ENCODE measurements around the gene IHH.

IHH gene

DNA sequence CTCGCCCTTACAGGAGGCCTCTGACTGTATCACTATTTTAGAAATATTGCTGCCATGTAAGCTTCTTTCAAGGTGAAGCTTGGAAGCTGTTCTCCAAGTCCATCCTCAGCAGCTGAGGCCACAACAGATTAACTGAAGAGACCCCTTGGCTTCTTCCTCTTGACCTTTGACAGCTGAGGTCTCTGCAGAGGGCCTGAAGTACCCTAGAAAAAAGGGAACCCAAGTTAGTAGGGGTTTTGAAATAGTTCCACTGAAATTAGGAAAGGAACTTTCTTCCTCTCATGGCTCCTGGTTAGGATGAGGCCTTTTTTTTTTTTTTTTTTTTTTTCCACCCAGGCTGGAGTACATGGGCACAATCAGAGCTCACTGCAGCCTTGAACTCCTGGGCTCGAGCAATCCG, 15.5 kb upstream of the IHH start:
- in situ Hi-C loops (cut with MboI; ENCODE audit: low sequenced_read_pairs): no loop called here

DNA sequence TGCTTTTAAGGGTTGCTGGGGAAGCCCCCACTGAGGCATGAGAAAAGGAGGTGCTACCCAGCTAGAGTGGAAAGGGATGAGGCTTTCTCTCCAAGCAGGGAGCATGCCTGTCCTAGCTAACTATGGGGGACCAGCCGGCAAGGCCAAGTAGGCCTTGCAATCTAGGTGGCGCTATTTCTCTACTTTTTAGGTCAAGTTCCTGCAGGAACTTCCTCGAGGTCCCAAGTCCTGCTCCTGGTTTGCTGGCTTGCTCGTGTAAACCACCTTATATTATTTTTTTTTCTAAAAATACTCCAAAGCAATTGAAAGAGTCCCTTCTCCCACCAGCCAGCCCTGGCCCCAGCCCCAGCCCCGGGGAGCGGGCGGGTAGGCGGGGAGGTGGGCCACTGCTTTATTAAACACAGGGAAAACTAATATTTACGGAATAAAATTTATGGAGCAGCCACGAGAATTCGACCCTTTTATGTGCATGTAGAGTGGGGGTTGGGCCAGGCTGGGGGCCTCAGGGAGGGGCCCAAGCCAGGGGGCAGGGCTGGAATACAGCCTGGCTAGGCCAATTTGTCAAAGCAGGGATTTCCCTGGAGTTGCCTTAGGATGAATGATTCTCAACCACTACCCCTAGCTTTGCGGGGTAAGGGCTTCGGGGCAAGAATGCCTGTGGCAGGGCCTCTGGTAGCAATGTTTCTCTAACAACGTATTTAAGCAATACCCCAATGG, 12.8 kb upstream of the IHH start:
- in situ Hi-C loops (cut with MboI; ENCODE audit: low sequenced_read_pairs): no loop called here

DNA sequence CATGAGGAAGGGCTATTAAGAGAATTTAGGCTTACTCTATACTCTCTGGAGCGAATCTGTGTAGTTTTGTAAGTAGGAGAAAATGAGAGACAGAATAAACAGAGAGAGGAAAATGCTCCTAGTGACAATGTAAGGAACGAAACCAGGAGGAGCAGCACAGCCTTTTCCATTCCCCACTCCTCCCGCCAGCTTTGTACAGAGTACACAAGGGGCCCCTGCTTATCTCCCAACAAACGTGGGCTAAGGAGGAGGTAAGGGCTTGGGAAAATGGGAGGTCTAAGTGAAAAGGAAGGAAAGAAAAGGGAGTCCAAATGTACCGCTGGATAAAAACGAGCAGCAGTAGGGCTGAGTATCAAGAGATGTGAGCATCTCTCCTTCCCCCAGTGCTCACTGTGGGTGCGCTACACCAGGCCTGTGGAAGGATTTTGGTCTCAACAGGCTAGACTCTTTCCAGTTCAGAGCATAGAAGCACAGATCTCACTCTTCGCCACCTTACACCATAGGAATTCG, 12.1 kb upstream of the IHH start:
- in situ Hi-C loops (cut with MboI; ENCODE audit: low sequenced_read_pairs): no loop called here

DNA sequence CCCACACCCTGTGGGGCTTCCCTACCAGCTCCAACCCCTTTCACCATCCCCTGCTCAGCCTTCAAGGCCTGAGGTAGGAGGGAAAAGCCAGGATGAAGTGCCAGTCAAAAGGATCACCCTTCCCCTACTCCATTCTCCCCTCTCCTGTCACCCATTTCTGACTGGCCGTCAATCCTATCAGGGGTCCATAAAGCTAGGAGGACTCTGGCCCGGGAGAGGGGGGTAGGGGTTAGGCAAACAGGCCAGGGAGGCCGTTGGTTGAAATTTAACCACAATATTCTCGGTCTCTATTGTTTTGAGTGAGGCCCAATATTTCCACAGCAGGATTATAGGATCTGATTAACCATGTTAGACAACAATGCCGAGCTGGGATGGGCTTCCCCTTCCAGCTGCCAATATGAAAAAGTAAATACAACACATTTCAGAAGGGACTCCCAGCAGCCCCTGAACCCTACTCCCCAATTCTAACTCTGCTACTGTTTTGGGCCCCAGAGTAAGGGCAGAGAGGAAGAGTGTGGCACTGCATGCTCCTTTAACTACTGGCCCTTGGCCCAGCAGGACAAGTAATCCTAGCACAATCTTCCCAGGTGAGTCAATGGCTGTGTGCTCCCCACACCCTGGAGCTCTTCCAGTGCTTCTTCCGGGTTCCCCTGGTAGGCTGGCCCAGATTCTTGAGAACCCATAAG, 10.6 kb upstream of the IHH start:
- in situ Hi-C loops (cut with MboI; ENCODE audit: low sequenced_read_pairs): no loop called here

DNA sequence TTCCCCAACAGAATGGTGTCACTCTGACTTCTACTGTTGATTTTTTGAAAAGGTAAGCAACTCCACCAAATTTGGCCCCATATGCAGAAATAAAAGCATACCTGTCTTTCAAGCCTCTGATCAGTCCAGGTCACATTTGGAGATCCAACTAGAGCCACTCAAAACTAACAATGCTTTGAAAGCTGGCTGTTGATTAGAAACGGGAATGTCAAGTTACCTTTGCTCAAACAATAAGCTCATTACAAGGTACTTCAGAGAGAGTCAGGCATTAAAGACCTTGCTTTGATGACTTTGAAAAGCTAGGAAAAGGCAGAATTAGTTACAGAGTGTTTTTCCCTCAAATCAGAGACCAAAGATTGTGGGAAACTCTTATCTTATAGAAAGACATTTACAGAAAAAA, 4.8 kb upstream of the IHH start:
- in situ Hi-C loops (cut with MboI; ENCODE audit: low sequenced_read_pairs): loop anchor here (5.0 kb wide), 1 partner anchor 82 kb away; no protein-coding TSS in a partner anchor

DNA sequence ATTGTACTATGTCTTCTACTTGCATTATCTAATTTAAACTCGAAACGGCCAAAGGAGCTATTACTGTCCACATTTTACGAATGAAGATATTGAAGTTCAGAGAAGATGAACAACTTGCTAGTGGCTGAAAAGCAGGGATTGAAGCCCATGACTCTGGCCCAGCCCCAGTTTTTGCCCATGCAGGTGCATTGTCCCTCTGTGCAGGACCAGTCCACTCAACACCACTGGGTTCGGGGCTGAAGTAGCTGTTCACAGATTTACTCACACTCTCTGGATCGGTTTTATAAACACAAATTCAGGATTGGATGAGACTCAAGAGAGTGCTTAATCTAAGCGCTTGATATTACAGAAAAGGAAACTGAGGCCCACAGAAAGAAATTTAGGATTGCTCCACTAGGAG, 1.4 kb upstream of the IHH start:
- in situ Hi-C loops (cut with MboI; ENCODE audit: low sequenced_read_pairs): no loop called here

DNA sequence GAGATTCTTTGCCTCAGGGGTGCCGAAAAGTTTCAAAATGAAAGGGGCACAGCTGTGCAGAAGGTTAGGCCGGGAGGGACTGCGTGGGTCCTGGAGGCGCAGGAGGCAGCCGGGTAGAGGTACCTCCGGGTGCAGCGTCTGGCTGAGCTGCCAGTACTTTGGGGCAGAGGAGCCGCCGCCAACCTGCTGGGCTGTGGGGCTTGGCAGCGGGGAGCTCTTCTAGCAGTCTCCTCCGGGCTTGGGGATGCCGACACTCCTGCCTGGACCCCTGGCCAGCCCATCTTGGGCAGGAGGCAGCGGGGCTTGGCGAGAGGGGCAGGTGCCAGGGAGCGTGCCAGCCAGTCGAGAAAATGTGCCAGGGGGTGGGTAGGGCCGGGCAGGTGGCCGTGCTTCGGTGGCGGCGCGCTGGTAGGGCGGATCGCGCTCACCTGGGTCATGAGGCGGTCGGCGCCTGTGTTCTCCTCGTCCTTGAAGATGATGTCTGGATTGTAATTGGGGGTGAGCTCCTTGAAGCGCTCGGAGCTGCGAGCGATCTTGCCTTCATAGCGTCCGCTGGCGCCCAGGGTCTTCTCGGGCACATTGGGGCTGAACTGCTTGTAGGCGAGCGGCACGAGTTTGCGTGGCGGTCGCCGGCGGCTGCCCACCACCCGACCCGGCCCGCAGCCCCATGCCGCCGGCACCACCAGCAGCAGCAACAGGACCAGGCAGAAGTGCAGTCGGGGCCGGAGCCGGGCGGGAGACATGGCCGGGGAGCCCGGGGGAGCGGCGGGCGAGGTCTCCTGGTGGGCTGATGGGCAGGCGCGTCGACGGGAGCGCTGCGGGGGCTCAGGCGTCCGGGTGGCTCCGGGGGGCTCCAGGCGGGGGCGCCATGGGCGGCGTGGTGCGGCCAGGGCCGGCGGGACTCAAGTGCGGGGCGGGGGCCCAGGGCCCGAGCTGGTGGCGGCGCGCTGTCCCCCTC, 717 bp downstream of the IHH start:
- in situ Hi-C loops (cut with MboI; ENCODE audit: low sequenced_read_pairs): no loop called here

DNA sequence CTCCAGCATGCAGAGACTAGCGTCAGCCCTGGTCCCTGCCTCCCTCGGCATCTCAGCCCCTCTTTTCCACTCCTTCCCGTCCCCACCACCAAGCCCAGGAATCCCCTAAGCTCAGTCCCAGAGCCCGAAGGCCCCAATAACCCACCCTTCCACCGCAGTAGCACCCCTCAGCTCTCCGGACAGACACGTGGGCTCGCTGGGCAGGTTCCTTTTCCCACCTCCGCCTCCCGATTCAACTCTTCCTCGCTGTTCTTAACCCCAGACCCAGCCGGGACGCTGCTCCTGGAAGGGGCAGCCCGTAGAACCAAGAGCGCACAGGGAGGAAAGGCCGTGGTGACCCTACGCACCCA, 1.4 kb downstream of the IHH start:
- in situ Hi-C loops (cut with MboI; ENCODE audit: low sequenced_read_pairs): no loop called here

DNA sequence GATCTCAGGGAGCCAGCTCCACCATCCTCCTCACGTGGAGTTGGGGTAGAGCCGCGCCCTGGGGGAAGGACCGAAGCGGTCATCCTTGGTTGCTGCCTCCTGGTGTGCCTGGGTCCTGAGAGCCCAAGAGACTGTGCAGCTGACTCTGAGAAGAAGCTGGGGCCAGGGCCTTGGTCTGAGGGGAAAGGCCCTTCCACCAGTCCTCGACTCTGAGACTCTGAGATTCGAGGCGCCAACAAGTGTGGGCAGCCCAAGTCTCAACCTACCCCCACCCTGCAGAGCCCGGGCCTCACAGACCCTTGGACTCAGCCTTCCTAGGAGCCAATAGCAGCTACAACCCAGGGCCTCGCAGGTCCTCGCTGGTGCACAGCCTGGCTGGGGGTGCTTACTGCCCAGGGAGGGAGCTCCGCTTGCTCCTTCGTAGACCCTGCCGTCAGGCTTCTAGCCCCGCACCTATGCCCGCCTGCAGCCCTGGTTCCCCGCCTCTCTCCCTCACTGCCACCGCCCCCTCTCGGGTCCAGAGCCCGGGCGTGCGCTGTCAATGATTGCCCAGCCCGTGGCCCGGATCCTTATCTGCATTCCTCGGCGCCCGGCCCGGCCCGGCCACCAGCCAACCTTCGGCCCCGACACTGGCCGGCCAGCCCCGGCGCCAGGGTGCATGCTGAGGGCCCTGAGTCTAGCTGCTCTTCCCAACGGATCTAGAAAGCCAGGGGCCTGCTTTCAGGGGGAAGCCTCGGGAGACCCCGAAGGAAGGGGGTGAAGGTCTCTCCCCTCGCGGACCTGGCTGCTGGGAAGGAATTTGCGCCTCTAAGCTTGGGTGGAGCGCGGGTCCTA, 2.0 kb downstream of the IHH start:
- in situ Hi-C loops (cut with MboI; ENCODE audit: low sequenced_read_pairs): no loop called here

DNA sequence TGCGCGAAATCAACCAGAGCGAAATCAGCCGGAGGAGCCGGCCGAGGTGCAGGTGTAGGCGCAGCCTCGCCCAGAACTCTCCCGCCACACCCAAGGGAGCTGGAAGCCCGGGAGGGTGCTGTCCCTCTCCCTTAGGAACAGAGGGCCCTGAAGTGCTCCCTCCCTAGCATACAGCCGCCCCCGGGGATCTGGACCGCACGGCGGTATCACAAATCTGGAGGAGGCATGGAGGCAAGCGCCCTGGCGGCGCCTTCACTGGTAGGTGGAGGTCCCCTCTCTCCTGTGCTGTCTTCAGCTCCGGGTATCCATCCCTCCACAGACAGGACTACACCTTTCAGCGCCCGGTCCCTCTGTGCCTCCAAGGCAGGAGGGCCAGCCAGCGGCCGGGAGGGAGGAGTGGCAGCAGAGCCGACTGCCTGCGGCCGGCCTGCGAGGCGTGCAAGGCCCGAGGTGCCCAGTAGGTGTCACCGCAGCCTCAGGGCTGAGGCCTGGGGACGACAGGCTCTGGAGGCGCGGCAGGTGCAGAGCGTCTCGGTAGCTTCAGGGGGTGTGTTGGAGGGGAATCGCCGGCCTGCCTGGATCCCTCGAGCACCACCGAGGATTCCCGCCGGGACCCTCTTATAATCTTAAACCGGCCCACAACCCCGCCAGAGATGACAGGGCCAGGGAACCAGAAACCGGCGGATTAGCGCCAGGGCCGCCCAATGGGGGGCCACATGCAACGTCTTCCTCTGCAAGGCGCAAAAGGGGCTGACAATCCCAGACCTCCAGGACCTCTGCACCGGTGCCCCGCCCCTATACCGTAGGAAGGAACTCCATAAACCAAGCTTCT, 2.8 kb downstream of the IHH start:
- in situ Hi-C loops (cut with MboI; ENCODE audit: low sequenced_read_pairs): no loop called here

DNA sequence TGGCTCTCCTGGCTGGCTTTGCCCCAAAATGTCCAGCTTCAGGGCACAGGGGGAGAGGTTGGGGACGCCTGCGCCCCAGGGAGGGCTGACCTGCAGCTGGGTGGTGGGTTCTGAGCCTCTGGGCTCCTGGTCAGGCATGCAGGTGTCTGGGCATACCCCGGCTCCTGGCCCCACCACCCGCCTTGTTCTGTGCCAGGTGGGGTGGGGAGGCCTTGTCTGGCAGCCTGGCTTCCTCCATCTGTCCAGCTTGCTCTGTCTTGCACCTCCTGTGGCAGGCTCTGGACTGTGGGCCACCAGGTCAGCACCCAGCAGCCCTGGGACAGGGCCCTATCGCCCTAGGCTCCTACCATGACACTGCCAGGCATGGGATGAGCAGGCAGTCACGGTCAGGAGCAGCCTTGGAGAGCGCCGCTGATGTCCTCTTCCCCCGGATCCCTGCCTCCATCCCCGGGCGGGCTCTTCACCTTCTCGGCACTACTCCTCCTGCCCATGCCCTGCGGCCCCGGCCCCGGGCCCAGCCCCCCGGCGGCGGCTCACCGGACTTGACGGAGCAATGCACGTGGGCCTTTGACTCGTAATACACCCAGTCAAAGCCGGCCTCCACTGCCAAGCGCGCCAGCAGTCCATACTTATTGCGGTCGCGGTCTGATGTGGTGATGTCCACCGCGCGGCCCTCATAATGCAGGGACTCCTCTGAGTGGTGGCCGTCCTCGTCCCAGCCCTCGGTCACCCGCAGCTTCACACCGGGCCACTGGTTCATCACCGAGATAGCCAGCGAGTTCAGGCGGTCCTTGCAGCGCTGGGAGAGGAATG, 3.6 kb downstream of the IHH start:
- in situ Hi-C loops (cut with MboI; ENCODE audit: low sequenced_read_pairs): no loop called here

DNA sequence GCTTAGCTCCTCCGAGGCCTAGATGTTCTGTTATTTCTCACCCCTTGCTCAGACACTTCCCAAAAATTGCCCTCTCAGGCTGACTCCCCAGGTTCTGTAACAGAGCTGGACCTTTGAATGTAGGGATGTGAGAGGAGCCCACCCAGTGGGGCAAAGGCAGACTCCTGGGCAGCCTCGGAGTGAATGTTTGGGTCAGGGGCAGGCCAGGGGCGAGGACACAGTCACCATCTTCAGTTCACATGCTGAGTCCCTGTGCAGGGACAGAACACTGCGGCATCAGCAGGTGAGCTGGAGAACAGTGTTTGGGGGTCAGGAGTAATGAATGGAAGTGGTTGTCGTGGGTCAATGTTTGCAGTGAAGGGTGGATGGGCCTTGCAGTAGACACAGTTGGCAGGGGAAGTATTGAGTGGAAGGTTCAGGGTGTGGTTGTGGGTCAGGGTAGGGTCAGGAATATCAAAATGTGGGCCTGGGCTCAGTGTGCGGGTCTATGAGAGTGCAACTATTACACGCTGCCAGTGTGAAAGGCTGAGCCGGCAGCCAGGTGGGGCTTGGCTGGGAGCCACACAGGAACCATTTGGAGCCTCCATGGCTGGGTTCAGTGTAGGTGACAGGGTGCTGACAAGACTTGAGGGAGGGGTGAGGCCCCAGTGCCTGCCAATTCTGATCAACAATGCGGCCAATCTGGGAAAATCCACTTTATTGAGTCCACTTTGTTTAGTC, 4.4 kb downstream of the IHH start:
- in situ Hi-C loops (cut with MboI; ENCODE audit: low sequenced_read_pairs): no loop called here

DNA sequence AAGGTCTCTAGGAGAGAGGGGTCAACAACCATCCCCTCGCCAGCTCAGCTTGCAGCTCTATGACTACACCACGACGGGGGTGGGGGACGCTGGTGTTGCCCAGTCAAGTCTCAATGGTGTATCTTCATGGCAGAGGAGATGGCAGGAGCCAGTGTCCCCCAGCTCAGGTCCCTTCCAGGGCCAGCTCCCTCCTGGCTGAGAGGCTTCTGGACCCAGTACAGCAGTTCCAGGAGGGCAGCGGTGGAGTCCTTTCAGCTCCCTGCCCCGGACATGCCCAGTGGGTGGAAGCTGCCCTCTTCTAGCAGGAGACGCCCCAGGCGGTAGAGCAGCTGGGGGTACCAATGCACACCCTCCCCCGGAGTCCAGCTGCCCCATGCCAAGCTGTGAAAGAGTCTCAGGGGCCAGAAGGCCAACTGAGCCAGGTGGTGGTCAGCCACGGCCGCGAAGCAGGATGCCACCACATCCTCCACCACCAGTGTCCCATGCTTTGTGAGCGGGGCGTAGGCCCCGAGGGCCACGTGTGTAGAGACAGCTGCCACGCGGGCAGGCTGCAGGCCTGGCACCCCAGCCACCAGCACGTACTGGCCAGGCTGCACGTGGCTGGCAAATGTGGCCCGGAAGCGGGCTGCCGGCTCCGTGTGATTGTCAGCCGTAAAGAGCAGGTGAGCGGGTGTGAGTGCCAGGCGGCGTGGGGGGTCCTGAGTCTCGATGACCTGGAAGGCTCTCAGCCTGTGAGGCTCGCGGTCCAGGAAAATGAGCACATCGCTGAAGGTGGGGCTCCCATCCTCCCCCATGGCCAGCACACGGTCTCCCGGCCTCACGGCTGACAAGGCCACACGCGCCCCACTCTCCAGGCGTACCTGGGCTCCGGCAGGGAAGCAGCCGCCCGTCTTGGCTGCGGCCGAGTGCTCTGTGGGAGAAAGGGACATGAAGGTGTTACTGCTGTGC, 5.5 kb downstream of the IHH start:
- in situ Hi-C loops (cut with MboI; ENCODE audit: low sequenced_read_pairs): no loop called here

DNA sequence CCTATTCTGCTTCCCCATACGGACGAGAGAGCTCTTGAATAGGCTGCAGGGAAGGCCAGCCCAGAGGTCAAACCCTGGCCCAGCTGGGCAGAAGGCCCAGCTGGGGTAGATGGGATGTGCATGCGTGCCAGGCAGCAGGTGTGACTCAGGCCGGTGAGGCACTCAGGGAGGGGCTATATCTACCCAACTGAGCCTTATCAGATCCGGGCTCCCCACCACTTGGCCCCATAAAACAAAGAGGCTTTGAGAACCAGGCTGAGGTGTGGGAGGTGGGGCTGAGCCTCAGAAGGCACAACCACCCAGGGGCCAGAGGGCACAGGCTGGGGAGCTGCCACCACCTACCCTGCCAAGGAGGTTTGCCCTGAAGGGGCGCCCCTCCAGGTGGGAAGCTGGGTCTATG, 11.4 kb downstream of the IHH start:
- in situ Hi-C loops (cut with MboI; ENCODE audit: low sequenced_read_pairs): loop anchor here (25.0 kb wide), 1 partner anchor 263 kb away; the partner anchor contains the start of gene PTPRN

DNA sequence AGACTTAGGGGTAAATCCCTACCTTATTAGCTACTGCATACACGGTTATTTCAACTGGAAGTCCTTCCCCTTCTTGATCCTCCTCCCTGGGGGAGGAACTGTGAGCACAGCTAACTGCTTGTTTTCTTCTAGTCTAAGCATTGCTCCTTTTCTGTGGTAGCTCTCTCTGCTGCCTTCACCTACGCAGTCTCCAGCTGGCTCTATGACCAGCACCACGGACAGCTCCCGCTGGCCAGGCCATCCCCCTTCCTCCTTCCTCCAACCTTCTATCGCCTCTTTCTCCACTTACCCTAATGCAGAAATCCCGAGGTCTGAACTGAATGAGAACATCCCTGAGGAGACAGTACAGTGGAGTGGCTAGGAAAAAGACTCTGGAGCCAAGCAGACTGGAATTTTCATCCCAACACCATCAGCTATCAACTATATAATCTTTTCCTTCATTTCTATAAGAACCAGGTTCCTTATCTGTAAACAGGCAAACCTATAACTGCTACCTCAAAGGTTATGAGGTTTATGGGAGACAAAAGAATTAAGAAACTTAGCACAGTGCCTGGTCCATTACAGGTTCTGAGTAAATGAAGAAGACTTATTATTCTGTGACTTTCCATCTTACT, 14.7 kb downstream of the IHH start:
- in situ Hi-C loops (cut with MboI; ENCODE audit: low sequenced_read_pairs): loop anchor here (25.0 kb wide), 1 partner anchor 266 kb away; the partner anchor contains the start of gene PTPRN

DNA sequence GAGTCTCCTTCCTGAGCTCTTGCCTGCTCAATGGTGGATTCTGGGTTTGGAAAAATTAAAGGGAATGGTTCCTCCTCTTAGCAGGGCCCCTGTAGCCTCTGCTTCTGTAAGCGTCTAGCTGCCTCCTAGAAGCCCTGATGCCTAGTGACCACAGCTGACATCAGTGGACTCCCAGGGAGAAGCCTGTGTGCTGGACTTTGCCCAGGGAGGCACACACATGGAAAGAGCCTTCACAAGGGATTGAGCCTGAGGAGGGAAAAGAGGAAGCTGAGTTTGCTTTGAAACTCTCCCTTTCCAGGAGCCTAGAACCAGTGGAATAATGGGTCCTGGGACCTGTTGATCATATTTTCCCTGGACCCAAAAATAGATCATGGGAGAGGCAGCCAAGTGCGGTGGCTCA, 18.0 kb downstream of the IHH start:
- in situ Hi-C loops (cut with MboI; ENCODE audit: low sequenced_read_pairs): loop anchor here (25.0 kb wide), 1 partner anchor 270 kb away; the partner anchor contains the start of gene PTPRN
